T follicular helper cell (primary cell): ENCODE measurements around the gene BANF1.
A peak's percentile ranks its signal among the peaks of the same experiment; 100 is the strongest.
"Not testable (repeated sequence)": the region's sequence is repeated elsewhere in the genome, so short reads cannot be mapped to it uniquely, and the experiment has no call there.

Experiments
- DNase-seq: peaks from one replicate; pipeline ENCODE4 v3.0.0-alpha.2; 2020; ENCODE audit warnings: low read depth

The BANF1 gene

DNA sequence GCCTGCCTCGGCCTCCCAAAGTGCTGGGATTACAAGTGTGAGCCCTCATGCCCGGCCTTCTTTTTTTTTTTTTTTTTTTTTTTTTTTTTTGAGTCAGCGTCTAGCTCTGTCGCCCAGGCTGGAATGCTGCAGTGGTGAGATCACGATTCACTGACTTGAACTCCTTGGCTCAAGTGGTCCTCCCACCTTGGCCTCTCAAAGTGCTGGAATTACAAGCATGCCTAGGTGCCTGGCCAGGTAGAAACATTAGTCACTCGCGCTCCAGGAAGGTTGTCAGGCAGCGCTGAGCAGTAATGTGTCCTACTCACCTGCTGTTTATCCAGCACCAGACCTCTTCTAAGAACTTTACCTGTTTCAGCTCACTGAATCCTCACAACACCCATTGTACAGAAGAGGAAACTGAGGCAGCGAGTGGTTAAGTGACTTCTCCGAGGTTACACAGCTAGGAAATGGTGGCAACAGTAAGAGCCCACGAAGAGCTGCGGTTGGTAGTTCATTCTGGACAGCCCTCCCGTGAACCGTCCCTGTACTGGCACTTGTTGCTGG, 9.0 kb downstream of the BANF1 start:
- DNase-seq, result no peak

DNA sequence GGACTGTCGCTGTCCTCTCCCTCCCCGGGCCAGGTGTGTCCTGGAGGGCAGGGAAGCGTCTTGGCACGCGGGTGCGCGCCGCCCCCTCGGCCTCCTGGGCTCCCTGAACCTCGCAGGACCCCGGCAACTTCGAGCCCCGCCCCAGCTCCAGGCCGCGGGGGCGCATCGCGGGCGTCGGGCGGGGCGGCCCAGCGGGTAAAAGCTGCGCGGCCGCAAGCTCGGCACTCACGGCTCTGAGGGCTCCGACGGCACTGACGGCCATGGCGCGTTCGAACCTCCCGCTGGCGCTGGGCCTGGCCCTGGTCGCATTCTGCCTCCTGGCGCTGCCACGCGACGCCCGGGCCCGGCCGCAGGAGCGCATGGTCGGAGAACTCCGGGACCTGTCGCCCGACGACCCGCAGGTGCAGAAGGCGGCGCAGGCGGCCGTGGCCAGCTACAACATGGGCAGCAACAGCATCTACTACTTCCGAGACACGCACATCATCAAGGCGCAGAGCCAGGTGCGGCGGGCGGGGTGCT, 9.5 kb downstream of the BANF1 start, which contains the start of gene CST6:
CST6 (plus strand) TSS at position 224 of the 519 bp plus-strand sequence; CDS start at position 261, 37 bp downstream.
- no peak for DNase-seq

DNA sequence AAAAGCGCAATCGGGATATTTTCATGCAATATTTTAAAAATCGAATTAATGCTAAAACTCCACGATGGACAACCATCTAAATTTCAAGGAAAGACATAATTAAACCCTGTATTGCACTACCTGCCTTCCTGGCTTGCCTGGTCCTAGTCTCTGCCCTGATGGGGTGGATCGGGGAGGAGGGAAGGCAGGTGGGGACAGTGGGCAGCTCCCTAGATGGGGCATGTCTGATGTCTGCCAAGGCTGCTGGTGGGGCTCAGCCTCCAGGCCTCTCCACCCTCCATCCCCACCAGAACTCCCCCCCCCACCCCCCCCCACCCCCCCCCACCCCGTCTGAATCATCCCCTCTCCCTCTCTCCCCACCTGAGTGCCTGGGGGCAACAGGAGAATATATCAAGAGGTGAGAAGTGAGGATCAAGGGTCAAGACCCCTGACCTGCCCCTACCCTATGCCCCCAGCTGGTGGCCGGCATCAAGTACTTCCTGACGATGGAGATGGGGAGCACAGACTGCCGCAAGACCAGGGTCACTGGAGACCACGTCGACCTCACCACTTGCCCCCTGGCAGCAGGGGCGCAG, 10.2 kb downstream of the BANF1 start:
- no peak for DNase-seq

DNA sequence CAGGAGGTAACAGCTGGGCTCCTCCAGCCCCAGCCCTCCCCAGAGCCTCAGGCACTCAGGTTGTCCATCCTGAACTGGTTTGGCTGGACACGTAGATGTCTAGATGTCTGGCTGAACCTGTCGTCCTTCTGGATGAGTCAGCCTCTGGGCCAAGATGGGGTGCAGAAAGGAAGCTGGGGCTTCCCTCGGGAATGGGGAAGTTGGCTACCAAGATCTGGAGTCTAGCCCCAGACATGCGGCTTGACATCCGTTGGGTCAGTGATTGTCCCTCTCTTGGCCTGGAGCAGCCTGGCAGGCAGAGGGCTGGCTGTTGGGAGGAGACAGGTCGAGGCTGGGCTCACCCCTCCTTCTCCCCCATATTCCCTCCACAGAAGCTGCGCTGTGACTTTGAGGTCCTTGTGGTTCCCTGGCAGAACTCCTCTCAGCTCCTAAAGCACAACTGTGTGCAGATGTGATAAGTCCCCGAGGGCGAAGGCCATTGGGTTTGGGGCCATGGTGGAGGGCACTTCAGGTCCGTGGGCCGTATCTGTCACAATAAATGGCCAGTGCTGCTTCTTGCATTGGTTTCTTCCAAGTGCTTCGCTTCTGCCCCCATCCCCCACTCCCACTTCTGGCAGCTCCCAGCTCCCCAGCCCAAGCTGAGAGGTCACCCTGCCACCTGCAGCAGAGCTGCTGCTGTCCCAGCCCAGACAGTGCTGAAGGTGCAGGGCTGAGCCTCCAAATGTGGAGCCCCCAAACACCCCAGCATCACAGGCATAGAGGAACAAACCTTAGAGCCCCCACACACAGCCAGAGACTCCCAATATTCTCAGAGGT, 10.9 kb downstream of the BANF1 start:
- no peak for DNase-seq

DNA sequence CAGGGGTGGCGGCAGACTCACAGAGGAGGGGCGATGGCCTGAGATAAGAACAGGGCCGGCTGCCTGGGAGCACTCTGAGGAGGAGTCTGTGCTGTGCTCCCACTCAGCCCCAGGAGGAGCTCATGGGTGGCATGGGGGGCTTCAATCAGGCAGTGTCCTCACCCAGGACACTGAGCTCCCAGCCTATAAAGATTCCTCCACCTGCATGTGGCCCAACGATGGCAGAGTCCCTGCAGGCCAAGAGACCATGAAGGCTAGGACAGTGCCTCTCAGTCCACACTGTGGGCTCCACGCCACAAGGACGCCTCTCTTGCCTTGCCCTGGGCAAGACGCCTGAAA, 11.4 kb downstream of the BANF1 start:
- DNase-seq, result no peak

DNA sequence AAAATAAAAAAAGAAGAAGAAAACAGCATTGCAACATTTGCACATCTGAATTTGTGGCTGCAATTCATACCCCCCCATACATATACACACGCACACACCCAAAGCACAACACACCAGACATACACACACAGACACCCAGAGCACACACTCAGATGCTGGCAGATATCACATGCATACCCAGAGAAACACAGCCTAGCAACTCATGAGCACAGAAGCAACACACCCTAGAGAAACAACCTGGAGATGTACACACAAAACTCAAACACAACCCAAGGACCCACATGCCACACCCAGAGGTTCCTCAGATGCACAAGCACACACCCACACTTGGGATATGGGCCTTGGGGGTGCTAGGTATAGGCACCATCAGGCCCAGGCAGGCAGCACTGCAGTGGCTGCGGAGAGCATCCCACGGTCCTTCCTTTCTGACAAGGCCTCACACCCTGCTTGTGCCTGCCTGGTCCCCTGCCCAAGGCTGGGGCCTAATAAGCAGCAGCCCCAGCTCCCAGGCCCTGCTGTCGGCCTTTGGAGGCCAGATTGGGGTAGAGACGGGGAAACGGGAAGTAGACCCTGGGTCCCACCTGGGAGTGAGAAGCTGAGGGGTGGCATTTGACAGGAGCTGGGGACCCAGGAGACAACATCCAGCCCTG, 12.6 kb downstream of the BANF1 start:
- no peak for DNase-seq

DNA sequence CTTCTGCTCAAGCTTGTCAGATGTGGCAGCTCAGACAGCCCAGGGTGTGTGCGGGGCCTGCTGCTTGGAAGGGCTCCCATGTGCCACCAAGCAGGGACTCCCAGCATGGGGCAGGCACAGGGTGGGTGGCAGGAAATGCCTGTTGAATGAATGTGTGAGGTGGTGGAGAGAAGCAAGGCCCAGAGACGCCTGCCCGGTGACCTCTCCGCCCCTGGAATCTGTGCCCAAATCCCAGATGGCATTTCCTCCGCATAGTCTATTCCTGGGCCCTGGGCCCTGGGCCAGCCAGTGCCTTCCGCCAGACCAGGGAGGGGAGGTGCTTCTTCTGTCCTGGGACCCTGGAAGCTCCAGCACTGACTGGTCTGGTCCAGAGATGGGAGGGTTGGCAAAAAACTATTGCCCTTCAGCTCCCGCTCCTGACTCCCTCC, 13.2 kb downstream of the BANF1 start:
- DNase-seq, result no peak

DNA sequence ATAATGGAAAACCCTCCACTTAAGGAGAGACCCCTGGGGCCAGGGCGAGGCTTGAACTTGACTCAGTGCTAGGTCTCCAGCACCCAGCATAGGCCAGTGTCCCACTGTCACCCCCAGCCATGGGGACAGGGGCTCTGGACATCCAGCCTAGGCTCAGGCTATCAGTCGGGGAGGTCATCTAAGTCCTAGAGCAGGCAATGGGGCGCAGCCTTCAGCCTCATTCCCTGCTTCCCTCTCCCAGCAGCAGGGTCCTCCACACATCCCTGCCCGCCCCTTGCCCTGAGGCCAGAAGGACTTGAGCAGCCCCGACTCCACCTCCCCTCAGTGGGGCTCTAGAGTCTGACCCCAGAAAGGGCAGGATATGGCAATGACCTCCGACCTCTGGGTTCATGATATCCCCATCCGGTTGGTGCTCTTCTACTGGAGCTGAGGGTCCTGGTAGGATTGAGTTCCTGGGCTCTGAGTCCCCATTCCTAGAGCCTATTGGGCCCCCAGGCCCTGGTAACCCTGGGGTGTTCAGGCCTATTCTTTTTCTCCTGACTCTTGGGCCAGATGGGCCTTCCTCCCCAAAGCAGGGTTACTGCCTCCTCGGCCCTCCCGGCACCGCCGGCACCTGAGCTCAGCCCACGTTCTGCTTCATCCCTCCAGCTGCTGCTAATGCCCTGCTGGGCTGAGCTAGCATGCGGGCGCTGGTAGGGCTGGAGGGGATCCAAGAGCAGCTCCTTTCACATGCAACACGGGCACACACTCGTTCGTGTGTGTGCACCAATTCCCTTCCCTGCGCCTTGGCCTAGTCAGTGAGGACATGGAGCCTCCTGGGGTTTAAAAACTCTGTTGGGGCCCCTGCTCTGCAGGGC, 13.9 kb downstream of the BANF1 start:
- no peak for DNase-seq

DNA sequence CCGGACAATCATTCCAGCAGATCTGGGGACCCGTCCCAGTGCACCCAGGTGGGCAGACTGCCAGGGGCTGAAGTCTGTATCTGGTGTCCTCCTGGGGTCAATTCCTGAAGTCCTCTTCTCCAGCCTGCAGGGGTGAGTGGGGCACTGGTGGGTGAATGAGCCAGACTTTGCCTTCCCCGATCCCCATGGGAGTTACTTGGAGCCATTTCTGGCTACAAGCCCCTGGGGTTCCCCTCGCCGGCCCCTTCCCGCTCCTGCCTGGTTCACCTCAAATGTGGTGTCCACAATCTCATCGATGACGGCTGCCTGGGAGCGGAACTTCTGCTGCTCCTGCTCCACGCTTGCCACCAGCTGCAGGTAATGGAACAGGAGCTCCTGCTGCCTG, 14.5 kb downstream of the BANF1 start:
- no peak for DNase-seq

DNA sequence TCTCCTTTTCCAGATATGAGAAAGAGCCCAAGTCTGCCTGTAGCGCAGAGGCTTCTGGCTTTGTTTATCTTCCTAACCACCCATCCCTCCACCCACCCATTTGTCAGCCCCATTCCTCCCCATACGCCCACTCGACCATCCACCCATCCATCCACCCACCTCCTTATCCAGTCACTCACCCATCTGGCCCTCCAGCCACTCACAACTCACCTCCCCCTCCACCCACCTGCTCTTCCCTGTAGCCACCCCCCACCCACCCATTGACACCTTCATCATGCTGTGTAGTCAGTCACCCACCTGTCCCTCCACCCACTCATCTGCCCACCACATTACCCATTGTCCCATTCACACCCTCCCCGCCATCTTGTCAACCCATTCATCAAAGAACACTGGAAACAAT, 15.0 kb downstream of the BANF1 start:
- no peak for DNase-seq

DNA sequence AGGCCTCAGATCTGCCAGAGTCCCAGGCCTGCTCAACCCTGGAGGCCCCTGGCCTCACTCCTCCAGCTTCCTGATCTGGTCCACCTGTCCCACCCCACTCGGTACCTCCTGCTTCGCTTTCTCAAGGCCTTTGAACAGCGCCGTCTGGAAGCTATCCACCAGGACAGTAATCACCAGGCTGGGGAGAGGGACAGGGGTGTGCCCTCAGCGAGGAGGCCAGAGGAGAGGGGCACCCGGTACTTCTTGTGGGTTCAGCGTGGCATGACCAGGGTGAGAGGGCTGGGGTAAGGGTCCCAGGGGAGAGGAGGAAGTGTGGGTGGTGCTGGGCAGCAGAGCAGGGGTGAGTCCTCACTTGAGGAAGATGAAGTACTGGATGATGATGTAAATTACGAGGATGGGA, 17.9 kb downstream of the BANF1 start:
- DNase-seq, result no peak

DNA sequence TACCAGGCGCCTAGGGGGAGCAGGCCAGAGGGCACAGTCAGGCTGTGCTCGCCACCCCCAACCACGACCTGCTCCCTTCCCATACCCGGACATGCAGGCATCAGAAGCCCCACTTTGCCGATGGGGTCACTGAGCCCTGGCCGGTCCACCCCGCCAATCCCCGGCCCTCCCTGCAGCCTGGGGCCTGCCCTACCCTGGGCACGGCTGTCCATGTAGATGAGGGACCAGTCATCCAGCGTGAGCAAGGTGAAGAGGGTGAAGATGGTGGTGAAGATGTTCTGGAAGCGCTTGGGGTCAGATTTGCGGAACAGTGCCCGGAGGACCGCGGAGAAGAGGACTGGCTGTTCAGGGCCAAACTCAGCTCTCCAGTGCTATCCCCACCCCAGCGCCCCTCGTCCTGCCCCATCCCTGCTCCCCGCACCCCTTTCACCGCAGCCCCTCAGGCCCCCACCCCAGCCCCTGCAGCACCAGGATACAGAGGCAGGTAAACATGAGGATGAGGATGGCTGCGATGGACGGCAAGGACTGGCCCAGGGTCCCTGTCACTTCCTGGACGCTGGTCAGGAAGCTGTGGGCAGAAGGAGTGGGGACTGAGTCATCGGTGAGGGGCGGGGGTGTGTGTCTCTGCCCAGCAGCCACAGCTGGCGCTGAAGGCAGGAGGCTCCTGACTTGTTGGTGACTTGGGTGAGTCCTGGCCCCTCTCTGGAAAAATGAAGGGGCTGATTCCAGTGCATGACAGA, 18.5 kb downstream of the BANF1 start:
- DNase-seq, result no peak

DNA sequence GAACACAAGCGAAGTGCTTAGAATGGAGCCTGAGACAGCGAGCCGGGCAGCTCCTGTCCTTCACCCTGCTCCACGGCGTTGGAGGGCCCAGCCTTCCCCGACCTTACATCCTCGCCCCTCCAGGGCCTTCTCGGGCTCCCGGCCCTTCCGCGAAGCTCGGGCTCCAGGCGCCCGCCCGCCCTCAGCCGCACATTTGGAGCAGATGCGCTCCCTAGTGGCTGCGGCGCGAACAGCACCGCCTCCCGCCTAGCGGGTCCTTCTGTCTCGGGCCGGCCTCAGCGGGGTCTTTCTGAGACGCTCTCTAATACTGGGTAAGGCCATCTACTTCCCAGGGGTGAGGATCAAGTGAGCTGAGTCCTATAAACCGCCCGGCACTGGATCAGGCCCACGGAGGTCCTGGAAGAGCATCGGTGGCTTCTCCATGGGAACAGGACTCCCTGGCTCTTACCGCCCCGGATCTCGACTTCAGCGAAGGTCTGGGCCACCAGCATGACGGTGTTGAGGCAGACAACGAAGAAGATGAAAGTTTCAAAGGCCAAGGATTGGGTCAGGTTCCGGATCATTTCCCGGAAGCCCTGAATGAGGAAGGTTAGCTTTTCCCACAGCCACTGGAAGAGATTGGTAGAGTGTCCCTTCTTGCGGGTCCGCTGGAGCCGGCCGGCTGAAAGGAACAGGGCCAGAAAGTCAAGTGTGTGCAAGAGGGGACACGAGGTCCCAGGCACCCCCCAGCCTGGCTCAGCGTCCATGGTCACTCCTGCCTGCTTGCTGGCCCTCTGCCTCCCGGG, 20.3 kb downstream of the BANF1 start:
- peak; percentile 64 for DNase-seq

DNA sequence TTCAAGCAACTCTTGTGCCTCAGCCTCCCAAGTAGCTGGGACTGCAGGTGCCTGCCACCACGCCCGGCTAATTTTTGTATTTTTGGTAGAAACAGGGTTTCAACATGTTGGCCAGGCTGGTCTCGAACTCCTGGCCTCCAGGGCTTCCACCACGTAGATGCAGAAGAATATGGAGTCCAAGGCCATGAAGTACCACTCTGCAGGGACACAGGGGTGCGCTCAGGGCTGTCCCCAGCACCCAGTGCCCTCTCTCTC, 20.8 kb downstream of the BANF1 start:
- not testable (repeated sequence) for DNase-seq

DNA sequence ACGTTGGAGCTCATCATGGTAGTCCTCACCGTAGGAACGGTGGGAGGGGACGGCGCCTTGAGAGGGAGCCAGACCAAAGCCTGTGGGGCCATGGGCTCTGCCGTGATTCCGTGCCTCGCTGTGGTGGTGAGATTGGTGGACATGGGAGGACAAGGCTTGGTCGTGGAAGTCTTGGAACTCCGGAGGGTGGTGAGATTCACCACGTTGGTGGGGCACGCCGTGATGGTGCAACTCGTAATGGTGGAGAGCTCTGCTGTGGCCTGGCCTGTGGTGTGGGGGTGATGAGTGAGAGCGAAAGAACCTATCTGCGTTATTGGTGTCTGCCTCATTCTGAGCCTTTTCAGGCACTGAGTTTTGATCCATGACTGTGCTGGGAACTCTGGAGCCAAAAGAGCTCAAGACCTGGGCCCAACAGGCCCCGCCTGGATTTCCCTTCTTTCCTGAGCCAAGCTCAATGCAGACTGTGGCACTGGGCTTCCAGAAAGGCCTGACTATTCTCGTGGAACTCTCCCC, 23.8 kb downstream of the BANF1 start, which contains the start of gene CATSPER1:
CATSPER1 (minus strand) TSS at position 463 of the 513 bp plus-strand sequence; CDS start at position 363, 100 bp downstream.
- no peak for DNase-seq

DNA sequence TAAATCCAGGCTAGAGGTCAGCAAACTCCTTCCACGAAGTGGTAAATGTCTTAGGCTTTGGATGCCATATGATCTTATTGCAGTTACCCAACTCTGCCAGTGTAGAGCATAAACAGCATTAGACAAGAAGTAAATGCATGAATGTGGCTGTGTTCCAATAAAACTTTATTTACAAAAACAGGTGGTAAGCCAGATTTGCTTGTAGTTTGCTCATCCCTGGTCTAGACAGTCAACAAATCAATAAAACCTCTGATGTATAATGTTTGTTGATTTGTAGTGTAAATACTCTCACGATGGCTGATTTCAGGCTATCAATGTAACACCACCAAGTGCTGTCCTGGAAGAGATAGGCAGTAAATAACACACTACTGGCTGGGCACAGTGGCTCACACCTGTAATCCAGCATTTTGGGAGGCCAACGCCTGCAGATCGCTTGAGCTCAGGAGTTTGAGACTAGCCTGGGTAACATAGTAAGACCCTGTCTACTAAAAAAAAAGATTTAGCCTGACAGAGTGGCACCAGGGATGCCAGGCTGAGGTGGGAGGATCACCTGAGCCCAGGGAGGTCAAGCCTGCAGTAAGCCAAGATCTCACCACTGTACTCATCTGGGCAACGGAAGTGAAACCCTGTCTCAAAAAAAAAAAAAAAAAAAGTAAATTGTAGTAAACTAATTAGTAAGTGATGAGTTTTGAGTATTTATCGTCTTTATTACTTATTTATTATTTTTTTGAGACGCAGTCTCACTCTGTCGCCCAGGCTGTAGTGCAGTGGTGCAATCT, 30.8 kb downstream of the BANF1 start:
- DNase-seq, result no peak

DNA sequence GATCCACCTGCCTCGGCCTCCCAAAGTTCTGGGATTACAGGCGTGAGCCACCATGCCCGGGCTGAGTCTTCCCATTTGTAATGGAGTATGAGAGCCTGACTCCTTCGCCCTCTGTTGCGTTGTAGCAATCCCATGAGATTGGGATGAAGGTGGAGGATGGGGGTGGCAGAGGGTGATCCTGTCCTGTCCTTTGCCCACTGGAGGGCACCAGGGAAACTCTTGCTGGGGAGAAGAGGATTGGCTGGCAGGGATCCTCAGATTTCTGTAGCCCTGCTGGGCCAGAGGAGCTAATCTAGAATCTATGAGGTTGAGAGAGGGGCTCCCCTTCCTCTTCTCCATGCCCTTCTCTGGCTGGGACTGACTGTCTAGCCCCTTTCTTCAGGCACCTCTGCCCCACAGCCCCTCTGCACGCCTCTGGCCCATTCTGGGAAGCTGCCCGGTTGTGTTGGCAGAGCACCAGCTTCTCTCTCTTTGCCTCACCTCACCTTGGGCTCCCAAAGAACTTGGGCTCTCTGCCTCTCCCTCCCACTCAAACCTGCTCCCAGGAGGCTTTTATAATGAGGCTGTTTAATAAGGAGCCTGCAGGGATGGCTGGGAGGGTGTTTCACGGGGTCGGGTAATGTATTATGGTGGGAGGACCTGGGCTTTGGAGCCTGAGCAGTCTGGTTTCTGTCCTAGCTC, 33.5 kb downstream of the BANF1 start:
- DNase-seq, result no peak

DNA sequence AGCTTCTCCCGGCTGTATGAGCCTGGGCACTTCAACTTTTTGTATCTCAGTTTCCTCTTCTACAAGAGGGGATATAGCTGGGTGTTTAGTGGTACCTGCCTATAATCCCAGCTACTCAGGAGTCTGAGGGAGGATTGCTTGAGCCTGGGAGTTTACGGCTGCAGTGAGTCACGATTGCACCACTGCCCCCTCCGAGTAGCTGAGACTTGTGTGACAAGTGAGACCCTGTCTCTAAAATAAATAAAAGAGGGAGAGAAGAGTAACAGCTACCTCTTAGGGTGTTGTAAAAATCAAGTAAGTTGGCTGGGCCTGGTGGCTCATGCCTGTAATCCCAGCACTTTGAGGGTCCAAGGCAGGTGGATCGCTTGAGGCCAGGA, 34.0 kb downstream of the BANF1 start:
- no peak for DNase-seq

DNA sequence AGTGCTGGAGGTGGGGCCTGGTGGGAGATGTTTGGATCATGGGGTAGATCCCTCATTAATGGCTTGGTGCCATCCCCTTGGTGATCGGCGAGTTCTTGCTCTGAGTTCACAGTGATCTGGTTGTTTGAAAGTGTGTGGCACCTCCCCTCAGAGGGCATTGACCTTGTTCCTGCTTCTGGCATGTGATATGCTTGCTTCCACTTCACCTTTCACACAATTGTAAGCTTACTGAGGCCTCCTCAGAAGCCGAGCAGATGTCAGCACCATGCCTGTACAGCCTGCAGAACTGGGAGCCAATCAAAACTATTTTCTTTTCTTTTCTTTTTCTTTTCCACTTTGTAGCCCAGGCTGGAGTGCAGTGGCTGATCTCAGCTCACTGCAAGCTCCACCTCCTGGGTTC, 35.0 kb downstream of the BANF1 start:
- no peak for DNase-seq
